ENCODE data around the gene PCDHA4.

DNA sequence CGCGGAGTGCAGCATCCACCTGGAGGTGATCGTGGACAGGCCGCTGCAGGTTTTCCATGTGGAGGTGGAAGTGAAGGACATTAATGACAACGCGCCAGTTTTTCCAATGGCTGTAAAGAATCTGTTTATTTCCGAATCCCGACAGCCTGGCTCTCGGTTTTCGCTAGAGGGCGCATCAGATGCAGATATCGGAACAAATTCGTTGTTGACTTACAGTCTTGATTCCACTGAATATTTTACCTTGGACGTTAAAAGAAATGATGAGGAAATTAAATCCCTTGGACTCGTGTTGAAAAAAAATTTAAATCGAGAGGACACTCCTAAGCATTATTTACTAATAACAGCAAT is 5.4 kb upstream of the PCDHA4 start:
- TF ChIP-seq POLR2A (IDR thresholded peaks at IDR 0.05) = no peak
- TF ChIP-seq, protein P1, sequence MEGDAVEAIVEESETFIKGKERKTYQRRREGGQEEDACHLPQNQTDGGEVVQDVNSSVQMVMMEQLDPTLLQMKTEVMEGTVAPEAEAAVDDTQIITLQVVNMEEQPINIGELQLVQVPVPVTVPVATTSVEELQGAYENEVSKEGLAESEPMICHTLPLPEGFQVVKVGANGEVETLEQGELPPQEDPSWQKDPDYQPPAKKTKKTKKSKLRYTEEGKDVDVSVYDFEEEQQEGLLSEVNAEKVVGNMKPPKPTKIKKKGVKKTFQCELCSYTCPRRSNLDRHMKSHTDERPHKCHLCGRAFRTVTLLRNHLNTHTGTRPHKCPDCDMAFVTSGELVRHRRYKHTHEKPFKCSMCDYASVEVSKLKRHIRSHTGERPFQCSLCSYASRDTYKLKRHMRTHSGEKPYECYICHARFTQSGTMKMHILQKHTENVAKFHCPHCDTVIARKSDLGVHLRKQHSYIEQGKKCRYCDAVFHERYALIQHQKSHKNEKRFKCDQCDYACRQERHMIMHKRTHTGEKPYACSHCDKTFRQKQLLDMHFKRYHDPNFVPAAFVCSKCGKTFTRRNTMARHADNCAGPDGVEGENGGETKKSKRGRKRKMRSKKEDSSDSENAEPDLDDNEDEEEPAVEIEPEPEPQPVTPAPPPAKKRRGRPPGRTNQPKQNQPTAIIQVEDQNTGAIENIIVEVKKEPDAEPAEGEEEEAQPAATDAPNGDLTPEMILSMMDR (IDR thresholded peaks at IDR 0.05 in 8 of 11, conservative IDR thresholded peaks at IDR 0.05 in 3 of 11) = peak in 2 of 11 experiments; percentile 10 to 12

Data from spleen (tissue), 7 donors.